GM18858 (cell line): ENCODE results near the gene RAB39B.
"Not testable (repeated sequence)": the region's sequence is repeated elsewhere in the genome, so short reads cannot be mapped to it uniquely, and the experiment has no call there.

Experiments
- ATAC-seq: cut with Tn5 transposase; IDR thresholded peaks from one replicate; pipeline ENCODE4 v1.9.1; 2021; ENCODE audit not compliant: unreplicated experiment

RAB39B gene, protein sequence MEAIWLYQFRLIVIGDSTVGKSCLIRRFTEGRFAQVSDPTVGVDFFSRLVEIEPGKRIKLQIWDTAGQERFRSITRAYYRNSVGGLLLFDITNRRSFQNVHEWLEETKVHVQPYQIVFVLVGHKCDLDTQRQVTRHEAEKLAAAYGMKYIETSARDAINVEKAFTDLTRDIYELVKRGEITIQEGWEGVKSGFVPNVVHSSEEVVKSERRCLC

GRCh38 chrX:155263854-155264628, at the start of gene RAB39B:
TSS of gene RAB39B (minus strand) at chrX:155264491. CDS start at chrX:155264288, 203 bp downstream.
- ATAC-seq, result peak; percentile 79

DNA sequence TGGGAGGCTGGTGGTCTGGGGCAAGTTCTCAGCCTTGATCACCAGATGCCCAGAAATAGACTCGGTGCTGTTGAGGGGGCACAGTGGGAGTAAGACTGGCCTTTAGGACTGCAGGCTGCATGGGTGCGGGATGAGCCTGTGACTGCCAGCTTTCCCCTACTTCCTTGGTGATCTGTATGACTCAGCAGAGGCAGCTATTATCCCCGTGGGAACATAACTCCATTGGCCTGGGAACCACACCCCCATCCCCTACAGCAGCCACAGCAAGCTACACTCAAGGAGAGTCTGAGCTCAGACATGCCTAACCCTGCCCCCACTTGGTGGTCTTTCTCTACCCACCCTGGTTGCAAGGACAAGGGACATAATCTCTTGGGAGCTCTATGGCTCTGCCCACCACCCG, 49.5 kb upstream of the RAB39B start:
- no peak for ATAC-seq

DNA sequence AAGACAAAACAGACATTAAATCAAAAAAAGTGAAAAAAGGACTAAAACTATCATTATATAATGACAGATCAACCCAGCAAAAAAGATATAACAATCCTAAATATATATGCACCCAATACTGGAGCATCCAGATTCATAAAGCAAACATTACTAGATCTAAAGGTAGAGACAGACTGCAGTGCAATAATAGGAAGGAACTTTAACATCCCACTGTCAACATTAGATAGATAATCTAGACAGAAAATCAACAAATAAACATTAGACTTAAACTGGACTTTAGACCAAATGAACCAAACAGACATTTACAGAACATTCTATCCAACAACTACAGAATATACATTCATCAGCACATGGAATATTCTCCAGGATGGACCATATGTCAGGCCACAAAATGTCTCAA, 29.5 kb upstream of the RAB39B start:
- no peak for ATAC-seq

DNA sequence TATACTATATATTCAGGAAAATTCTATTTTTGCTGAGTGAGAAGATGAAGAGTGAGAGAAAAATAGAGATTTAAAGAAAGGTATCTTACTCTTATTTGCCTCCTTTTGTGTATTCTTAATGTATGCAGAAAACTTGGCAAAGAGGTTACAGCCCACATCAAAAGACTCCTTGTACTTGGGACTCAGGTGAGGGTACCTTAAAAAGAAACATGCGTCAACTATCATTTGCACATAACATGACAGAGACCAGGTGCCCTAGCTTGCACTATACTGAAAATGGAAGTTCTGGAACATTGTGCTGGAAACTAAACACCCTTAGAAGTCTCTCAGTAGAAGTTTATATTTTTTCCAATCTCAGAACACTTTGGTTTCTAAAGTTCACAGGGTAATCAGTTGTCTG, 15.6 kb upstream of the RAB39B start:
- ATAC-seq, result no peak

GRCh38 chrX:155270969-155271368, 6.7 kb upstream of the RAB39B start:
- ATAC-seq, result no peak

- ATAC-seq, result not testable (repeated sequence)
Measured at GRCh38 chrX:155267995-155268394, 3.7 kb upstream of the RAB39B start.

DNA sequence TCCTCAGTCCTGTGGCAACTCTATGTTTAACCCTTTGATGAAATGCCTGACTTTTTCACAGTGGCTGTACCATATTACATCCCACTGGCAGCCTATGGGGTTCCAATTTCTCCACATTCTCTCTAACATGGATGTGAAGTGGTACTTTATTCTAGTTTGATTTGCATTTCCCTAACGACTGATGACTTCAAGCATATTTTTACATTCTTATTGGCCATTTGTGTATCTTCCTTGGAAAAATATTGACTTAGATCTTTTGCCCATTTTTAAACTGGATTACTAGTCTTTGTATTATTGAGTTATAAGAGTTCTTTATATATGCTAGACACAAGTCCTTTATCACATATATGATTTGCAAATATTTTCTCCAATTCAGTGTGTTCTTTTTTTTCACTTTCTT, 2.1 kb upstream of the RAB39B start:
- no peak for ATAC-seq

DNA sequence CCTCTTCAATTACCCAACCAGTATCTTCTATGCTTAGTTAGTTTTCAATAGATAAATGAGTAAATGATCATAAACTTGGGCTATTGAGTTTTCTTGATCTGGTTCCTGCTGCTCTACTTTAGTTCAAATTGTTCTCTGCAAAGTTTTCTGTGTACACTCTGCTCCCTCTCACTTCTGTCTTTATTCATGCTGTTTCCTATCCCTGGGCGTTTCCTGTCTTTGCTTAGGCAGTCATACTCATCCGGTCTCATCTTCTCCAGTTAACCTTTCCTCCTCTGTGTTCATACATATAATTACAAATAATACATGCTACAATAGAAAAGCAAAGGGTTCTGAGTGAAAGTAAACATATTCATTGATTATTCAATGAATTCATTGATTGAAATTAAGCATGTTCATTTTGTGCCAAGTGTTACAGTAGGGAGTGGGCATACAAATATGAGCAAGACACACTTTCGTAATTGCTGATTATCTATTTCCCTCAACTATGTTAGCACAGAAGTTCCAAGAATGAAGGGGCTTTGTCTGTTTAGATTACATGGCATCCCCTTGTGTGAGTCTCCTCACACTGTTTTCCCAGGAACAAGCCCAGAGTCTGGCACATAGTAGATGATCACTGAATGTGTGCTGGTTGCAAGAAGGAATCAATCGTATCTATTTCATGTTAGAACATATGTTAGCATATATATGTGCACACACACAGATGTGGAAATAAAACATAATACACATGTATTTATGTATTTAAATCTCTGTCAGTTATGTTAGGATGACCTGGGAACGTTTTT, 1.1 kb downstream of the RAB39B start:
- no peak for ATAC-seq

GRCh38 chrX:155259752-155260151, 4.5 kb downstream of the RAB39B start:
- ATAC-seq, result no peak

- ATAC-seq, result no peak
Measured at GRCh38 chrX:155251391-155251790, 12.9 kb downstream of the RAB39B start.

DNA sequence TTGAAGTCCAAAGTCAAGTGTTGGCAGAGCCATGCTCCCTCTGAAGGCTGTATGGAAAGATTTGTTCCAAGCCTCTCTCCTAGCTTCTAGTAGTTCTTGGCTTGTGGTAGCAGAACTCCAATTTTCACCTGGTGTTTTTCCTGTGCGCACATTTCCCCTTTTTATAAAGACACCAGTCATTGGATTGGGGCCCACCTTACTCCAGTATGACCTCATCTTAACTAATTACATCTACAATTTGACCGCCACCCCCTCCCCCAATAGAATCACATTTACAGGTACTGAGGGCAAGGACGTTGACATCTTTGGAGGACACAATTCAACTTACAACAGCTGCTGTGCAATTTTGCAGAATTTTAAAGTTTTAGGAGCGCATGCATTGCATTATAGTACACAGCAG, 16.8 kb downstream of the RAB39B start:
- no peak for ATAC-seq

GRCh38 chrX:155246748-155247147, 17.5 kb downstream of the RAB39B start:
- no peak for ATAC-seq

DNA sequence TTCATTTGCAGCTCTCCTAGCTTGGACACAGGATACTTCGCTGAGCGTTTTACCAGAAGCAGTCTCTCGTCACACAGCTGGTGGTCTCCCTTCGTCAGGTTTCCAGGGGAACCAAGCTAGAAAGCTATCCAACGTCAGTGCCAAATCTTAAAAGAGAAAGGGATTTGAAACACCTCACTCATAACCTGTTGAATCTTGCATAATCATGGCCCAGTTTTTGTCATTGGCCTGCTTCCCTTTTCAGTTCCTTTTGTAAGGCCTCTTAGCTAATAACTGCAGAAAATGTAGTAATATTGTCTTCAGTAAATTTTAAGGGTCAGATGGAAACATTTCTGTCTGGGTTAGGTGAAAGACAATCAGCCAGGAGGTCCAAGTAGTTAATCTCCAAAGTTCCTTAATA, 22.0 kb downstream of the RAB39B start:
- ATAC-seq, result no peak

DNA sequence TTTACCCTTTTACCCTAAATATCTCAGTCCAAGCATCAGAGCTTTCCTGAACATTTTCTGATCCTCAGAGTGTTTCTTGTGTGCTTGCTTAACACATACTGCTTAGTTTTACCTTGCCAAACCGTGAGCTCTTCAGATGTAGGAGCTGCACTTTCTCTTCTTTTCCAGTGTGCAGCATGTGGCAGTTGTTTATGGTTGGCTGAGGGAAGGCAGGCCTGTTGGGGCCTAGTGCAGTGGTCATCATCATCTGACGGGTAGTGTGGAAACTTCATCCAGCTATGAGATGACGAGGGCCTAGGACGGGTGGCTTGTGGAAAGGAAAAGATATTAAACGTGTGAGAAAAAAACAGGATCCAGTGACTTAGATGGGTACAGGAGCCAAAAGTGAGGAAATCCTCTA, 26.6 kb downstream of the RAB39B start:
- no peak for ATAC-seq

DNA sequence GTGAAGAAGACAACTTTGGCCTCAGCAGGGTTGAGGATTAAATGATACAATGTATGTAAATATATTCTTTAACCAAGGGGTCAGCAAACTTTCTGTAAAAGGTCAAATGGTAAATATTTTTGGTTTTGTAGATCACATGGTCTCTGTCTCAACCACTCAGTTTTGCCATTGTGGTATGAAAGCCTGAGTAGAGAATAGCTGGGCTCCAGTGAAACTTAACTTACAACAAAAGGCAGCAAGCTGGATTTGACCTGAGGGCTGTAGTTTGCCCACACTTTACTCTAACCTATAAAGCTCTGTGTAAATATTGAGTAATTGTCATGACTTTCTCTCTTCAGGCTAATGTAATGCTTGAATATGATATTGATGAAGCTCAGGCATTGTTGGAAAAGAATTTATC, 28.4 kb downstream of the RAB39B start:
- ATAC-seq, result no peak

- ATAC-seq, result peak; percentile 82
Measured at GRCh38 chrX:155231163-155231562, 33.1 kb downstream of the RAB39B start.

DNA sequence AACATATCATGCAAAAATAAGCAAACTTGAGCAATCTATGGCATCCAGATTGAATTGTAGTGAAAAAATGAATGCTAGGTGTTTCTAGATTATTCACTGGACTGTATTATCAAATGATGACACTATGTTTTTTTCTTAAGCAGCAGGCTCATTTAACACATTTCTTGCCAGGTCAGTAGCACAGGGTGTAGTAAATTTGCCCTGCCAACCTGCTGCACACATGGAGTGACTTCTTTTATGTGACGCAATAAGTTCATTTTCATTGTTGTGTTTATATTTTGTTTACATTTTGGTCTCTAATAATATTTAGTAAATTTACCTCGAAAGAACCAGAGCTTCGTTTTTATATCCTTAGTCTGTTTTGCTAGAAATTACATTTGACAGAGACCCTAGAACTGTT, 38.5 kb downstream of the RAB39B start:
- no peak for ATAC-seq

- ATAC-seq, result not testable (repeated sequence)
Measured at GRCh38 chrX:155223746-155224145, 40.5 kb downstream of the RAB39B start.

DNA sequence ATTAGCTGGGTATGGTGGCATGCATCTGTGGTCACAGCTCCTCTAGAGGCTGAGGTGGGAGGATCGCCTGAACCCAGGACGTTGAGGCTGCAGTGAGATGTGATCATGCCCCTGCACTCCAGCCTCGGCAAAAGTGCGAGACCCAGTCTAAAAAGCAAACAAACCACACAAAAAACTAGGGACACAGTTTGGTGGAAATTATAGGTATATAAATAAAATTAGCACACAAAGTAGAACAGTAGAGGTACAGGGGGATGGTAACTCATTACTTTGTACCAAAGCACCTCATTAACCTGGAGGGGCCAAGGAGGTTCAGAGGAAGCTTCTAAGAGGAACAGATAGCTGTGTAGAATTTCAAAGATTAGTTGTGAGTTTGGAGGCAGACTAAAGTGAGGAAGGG, 42.9 kb downstream of the RAB39B start:
- no peak for ATAC-seq

DNA sequence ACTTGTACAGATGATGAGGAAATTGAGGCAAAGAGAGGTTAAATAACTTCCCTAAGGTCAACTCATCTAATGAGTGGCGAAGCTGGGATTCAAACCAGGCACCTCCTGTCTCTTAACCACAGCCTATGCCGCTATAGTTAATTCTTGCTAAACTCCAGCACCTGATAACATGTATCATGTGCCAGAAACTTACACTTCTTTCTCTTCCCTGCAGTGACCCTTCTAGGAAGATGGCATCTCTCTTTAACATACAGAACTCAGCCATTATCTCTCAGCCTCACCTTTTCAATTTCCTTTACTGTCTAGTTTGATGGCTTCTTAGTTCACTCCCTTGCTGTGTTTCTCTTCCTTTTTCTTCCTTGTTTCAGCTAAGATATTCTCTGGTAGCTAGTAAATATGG, 45.5 kb downstream of the RAB39B start:
- ATAC-seq, result no peak

- no peak for ATAC-seq
Measured at GRCh38 chrX:155216940-155217440, 47.3 kb downstream of the RAB39B start.
